ENCODE results near the gene MAGI2.
A peak's percentile ranks its signal among the peaks of the same experiment; 100 is the strongest.

MAGI2 gene

DNA sequence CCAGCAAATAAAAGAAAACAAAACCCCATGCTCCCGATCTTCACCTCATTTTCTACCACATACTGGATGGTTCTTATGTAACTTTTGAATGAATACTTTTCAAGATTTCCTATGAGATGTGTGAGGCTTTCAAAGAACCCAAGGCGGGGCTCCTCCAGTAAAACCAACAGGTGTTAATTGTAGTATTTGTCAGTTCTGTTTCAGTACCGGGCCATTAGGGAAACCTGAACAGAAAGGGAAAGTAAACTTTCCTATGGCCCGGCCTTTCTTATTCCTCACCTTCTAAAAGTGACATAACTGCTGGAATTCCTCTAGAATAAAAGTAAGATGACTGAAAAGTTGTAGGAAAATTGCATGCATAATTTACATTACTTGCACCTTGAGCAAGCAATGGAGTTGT lies 672.9 kb downstream of the MAGI2 start:
- DNase-seq, result no peak

DNA sequence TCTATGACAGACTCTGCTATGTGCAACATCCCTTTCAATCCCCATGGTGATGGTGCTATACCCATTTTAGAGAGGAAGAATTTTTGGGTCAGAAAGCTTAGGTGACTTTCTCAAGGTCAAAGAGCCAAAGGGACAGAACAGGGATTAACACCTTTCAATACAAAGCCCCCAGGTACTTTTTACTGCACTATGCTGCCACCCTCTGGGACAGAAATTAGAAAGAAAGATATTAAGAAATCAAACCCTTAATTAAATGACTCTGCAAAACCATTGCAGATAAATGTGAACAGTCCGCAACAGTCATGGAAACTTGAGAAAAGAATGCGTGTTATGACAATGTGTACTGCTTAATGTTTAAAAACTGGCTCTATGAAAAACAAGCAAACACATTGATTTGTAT lies 673.7 kb downstream of the MAGI2 start:
- DNase-seq, result no peak

DNA sequence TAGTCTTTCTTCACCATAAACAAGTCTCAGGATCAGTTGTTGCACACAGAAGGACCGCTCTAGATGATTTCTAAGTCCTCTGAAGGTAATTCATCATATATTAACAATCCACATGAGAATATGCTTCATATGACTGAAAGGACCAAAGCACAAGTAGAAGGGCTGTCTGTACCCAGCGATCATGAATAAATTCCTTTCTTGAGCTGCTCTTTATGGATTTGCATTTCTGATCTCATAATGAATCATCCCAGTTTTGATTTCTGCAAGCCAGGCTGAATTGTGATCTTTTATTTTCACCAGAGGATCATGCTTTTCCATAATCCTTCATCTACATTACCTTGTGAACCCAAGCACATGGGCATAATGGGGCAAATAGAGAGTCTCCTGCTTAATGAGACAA lies 675.6 kb downstream of the MAGI2 start:
- DNase-seq, result peak; percentile 25

DNA sequence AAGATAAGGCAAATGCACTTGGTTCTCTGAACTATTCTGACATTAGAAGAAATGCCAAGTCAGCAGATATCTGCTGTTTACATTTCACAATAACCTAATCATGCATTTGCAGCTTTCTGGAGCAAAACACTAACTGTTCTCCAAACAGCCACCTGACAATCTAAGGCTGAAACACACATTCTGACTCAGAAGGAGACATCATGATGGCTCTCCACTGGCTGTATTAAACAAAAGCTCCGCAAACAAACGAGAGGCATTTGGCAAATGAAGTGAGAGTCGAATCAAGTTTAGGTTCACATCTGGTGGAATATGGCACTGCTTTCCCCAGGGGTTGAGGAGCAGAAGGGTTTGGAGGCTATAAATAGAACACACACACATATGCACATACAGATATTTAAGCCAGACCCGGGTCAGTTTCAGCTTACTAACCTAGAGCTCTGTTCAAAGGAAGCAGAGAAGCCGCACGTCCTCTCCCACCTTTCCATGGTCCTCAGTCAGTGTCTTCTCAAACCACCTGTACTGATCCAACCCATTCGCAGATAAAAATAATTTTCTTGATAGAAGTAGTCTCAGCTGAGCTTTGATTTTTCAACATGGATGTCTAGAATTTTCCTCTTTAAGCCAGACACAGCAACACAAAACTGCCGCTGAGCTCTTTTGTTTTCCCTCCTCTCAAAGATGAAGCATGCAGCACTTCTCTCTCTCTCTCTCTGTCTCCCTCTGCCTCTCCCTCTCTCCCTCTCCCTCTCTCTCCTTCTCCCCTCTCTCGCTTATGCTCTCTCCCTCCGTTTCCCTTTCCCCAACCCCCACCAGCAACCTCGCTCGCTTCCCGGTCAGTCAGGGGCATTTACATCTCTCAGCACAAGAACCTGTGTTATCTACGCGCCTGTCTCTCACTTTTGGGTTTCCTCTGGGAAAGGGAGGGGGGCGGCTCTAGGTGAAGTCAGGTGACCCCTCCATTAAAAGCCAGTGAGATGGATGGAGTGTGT lies 682.8 kb downstream of the MAGI2 start:
- DNase-seq, result peak; percentile 23

DNA sequence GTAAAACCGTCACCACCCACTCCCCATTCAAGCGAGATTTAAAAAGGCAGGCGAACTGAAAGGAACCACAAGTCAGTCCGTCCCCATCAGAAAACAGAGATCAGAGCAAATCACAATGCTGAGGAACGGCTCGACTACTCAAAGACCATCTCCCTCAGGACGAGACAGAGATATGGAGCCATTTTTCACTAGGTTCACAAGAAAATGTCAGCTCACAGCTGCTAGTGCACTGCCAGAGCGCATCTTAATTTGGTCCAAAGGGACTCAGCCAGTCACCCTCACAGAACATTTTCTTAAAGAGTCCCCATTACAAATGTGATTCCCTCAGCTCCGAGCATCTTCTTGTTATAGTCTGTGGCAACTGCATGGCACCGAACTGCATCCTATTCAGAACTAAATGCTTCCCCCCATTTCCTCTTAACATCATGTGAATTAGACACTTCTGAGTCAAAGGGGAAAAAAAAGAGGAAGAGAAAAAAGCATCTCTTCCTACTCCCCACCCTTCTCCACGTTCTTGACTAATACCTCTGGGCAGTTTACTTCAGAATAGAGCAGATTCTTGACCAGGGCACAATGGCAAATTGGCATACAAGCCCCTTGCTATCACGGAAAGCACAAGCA lies 683.9 kb downstream of the MAGI2 start:
- DNase-seq, result no peak

DNA sequence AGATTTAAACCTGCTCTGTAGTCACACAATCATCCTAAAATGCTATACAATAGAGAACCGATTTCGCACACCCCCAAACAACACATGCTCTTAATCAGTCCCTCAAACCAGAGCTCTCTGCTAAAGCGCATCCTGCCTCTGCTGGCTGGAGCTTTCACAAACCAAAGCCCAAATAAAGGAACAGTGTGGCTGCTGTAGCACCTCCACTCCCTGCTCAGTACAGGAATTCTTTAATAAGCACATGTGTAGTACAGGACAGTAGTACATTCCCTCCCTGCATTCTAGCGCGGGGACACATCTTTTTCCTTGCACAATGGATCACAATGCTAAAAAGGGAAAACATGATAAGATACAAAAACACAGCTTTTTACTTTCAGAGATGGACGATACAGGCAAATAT lies 684.6 kb downstream of the MAGI2 start:
- peak; percentile 12 for DNase-seq

DNA sequence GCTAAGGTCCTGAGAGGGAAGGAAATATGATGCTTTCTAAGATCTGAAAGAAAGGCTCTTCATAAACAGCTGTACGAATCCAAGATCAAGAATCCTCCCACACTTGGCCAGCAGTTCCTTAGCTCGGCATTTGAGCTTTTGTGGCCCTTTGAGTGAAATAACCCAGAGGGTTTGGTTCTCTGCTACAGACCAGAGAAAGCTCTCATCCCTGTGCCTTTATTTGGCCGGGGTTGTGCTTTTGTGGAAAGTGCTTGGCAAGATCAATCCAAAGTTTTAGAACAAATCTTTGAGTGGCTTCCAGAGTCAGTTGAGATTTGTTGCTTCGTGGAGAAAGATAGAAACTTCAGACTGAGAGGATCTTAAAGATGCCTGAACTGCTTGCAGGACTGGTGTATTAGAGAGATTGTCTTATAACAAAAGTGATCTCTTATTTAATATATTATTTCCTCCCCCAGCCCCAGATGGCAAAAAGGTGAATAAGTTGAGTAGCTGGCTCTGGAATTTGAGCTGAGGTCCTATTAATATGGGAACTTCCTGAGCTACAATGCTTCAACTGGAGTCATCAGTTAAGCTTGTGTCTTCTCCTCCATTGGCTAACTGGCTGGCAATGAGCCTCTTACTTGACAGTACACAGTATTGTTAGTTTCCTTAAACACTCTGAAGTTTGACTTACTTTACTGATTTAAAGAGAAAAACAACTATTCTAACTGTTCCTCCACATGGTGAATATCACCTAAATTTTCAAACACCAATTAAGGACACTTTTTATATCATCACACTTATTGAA lies 687.3 kb downstream of the MAGI2 start:
- peak; percentile 10 for DNase-seq

DNA sequence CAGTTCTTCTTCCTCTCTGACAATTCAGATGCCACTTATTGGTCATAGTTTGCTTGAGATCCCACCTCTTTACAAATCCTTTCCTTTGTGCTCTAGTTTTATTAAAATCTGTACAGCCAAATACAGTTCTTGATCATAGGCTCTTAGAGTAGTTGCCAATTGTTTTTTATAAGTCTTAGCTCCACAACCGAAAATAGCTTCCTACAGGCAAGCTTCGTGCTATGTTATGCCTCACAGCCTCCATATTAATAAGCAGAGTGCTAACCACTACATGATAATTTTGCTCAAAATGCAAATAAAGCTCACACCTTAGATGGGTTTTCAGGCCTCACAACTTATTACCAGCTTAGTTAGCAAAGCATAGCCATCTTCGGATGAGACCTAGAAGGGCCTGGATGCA lies 688.9 kb downstream of the MAGI2 start:
- DNase-seq, result no peak

DNA sequence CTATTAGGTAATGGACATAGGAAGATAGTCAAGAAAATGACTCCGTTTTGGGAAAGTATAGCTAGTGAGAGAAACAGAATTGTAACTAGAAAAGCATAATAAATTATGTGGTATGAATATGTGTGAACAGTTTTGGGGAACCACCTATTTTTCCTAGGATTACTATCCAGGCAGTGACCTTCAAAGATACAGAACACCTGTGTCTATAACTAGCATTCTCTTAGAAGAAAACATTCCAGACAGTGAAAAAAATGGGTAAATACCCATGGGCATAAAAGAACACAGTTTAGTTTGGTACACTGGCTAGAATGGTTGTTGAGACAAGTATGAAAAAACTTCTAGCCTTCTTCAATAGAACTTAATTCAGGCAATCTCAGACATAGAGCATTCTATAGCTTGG lies 690.8 kb downstream of the MAGI2 start:
- DNase-seq, result no peak

DNA sequence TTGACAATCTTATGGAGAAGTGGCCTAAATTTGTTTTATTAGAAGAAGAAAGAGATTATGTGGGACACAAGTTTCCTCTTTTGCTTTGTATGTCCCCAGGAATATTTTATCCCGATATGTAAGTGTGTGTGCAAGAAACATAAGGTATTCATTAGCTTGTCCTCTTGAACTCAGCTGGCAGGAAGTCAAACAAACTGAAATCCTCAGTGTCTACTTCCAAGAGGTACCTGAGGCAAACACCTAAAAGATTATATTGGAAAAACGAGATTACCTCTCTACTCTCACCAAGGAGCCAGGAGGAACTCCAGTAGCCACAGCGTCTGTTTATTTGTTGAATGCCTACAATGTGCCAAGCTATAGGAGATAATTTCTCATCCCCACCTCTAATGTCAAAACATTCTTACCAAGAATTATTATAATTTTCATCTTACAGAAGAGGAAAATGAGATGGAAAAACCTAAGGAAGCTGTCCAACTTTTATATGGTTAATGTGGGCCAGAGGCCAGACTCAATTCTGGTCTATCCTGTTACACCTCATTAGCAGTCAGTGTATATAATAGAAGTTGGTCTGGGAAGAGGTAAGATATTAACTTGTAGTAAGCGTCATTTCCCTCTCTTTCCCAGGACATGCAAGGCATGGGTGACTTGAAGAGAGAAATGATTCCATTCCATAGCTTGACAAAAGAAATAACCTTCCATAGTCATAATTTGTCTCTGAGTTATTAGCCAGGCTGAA lies 692.7 kb downstream of the MAGI2 start:
- no peak for DNase-seq

DNA sequence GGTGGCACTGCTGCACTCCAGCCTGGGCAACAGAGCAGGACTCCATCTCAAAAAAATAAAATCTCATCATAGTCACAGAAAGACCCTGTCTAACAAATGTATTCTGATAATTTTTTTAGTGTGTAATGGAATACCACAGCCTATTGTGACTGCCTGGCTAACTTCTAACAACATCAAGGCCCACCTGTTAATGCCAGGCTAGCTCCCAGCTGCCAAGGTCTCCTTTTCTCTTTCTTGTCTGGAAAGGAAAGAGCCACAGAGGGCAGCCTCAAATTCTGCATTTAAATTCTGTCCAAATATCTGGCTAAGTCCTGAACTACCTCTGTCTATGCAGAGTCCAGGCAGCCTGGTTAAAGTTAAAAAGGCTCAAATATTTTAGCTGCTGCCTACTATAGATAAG lies 700.9 kb downstream of the MAGI2 start:
- no peak for DNase-seq

DNA sequence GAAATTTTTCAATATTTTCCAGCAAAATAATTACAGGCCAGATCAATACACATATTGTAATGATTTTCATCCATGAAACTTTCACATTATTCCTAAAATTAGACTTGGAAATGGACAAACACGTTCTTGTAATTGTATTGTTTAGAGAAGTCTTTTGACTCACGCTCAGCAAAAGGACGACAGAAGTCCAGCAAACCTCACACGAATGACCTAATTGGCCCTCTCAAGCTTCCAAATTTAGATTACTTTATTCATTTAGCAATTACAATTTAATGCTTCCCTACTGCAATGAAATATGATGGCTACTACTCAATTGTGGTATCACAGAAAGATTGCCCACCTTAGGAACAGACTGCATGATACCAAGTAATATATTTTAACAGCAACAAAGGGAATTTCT lies 702.2 kb downstream of the MAGI2 start:
- DNase-seq, result no peak

DNA sequence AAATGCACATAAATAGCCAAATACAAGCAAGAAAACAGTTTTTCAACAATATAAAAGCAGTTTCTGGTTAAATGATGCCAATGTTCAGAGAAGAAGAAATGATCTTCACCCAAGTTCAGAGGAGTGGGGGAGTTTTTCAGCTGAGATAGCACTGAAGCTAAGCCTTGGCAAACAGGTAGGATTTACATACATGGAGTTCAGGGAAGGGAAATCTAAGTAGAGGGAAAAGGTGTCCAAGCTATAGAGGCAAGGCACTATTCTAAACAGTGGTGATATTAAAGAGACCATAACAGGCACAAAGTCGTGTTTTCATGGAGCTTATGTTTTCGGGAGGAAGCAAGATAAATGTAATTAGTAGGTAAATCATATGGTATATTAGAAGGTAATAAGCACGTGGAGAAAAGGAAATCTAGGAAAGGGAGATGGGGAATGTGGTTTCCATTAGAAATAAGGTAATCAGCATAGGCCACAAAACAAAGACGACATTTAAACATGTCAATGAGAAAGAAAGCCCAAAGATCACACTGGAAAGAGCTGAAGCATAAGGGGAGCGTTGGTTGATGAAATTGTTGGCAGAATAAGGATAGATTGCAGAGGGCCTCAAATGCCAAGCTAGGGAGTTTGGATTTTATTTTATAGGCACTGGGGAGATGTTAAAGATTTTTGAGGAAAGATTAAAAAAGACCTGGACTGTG lies 704.3 kb downstream of the MAGI2 start:
- no peak for DNase-seq

DNA sequence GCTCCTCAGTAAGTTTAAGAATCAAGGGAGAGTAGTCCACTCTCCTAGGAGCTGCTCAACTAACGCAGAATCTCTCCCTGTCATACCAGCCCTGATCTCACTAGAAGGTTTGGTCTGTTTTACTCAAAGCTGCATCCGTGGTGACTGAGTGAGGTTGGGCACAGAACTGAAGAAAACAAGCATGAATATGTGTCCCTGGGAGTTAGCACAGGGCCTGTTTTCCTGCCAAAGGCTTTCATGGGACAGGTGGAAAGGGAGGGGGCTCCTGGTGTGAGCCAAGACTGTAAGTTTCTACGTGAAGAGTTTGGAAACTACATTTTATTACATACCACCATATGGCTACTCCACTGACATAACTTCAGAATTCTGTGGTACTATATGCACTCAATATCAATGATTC lies 705.9 kb downstream of the MAGI2 start:
- DNase-seq, result no peak

DNA sequence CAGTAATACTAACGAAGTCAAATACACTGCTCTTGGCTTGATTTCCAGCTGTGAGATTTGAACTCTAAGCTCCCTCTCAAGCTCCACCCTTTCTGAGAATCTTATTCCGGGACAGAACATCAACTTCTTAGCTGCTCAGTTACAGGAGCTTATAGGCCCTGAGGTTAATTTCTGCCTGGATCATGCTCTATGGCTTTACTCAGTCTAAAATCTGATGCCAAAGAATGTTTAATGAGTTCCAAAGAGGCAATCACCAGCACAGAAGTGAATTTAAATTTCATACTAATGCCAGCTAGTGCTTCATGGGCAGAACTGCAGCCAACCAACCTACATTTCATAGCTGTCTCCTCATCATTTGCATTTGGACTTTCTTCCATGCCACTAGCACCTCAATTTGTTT lies 707.2 kb downstream of the MAGI2 start:
- DNase-seq, result no peak

DNA sequence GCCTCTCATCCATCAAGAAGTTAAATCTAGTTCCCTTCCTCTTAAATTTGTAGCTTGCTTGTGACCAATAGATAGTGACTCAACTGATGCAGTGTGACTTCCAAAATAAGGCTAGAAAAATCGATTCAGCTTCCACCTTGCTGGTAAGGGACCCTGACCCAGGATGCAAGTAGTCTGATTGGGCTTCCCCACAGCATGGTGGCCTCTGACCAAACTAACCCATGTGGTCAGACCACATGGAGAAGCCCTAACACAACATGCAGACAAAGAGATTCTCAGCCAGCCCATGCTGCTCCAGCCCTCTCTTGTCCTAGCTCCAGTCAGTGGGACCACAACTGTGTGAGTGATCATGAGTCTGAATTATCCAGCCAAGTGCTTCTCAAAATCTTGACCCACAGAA lies 710.8 kb downstream of the MAGI2 start:
- DNase-seq, result no peak

DNA sequence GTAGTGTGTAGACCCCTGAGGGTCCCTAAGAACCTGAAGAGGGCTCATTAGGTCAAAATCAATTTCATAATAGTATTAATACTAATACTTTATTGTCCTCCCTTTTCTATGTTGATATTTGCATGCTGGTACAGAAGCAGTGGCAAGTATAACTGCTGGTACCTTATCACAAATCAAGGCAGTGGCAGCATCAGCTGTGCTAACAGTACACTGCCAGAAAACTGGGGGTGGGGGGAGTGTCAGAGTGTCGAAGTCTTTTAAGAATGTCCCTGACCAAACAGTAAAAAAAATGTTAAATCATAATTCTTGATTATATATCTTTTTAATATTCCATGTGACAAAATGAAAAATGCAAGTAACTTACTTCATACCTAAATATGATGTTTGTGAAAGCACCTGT lies 716.9 kb downstream of the MAGI2 start:
- no peak for DNase-seq

DNA sequence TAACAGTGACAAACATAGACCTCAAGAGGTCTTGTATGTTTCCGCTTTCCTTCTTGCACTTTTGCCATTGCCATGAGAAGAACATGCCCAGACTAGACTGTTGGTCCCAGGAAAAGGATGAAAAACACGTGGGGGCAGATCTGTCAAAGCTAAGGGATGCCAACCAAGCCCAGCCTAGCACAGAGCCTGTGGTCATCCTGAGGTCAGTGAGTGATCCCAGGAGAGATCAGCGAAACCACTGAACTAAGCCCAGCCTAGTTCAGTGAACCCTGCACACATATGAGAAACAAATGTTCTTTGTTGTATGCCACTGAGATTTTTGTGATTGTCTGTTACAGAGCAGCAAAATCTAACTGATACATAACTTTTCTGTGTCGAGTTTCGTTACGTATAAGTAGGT lies 718.8 kb downstream of the MAGI2 start:
- no peak for DNase-seq

DNA sequence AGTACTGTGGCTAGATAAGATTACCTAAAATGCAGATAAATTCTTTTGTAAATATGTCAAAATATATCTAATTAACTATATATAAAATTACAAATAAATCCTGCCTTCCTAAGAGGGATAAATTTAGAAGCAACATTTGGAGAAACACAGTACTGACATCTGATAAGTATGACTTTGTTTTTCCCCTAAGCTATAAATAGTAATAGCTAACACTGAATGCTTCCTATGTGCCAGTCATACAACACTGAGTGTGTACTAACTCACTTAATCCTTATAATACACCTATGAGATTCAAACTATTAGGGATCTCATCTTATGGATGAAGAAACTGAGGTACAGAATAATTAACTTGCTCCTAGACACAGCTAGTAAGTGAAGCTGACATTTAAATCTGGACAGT lies 733.4 kb downstream of the MAGI2 start:
- DNase-seq, result no peak

DNA sequence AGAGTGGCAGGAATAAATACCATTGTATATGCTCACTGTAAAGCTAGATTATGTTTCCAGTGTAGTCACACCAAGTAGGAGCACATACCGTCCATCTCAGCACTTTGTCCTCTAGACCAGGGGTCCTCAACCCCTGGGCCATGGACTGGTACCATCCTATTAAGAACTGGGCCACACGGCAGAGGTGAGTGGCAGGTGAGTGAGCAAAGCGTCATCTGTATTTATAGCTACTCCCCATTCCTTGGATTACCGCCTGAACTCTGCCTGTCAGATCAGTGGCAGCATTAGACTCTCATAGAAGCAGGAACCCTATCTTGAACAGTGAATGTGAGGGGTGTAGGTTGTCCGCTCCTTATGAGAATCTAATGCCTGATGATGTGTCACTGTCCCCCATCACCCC lies 735.3 kb downstream of the MAGI2 start:
- no peak for DNase-seq

DNA sequence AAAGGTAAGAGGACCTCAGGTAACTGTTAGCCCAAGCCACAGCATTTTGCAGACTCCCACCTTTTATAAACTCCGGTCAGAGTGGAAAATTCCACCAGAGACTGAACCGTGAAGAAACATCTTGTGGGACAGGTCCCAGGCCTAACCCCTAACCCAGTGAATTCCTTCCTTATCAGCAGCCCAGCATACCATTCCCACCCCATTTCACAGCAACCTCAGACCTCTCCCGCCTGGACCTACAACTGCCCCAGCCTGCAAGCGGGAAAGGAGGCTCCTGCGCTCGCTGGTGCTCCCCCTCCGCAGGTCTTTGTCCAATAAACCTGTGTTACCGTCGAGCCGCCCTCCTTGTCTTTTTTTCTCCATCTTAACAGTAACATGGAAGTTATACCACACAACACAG lies 736.6 kb downstream of the MAGI2 start:
- no peak for DNase-seq

DNA sequence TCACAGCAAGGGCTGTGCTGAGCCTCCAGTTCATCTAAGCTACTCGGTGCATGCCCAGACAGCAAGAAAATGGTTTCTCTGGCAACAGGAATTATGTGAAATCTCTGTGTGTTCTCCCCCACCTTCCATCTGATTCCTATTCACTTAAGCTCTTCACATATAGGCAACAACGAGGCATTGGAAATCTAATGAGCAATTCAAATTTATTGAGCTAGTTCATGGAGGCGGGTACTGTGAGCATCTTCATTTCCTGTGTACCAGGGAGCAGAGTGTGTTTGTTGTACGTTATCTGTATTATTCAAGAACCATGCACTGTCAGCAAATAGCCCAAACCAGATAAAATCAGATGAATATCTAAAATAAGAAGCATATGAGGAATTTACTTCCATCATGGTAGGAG lies 739.1 kb downstream of the MAGI2 start:
- no peak for DNase-seq

Data from fibroblast of skin of back (primary cell).